NCI-H2196 (cell line): ENCODE measurements around the gene LYZL4.
A peak's percentile ranks its signal among the peaks of the same experiment; 100 is the strongest.

ENCODE experiments used
- DNase-seq: peaks from one replicate; lab custom pipeline; 2025; ENCODE audit not compliant: unreplicated experiment; lab: John Stamatoyannopoulos, UW

LYZL4 gene

DNA sequence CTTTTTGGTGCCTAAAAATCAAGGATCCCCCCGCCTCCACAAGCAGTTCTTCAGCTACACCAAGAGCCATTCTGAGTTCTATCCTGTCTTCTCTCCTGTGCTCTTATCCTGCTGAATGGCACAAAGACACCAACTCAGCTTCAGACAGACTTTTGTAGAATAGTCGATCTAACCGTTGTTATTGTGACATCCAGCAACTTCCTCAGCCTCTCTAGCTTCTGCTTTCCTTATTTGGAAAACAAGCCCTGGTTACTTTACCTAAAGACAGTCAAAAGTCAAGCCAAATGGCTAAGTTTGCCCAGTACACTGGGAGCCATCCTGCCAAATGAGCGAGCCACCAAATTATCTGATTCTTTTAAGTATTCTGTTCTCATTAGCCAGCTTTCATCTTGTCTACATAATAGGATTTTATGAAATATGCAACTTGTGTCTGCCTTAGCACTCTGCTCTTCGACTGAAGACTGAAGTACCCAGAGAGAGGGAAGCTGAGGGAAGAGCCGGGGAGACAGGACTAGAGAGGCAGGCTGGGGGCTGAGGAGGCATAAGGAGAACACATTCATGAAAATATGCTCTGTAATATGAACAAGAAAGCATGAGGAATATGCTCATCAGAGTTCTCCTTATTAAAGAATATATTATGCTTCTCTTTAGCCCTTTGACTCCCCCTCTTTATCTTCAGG, 35.1 kb downstream of the LYZL4 start:
- DNase-seq = no peak

DNA sequence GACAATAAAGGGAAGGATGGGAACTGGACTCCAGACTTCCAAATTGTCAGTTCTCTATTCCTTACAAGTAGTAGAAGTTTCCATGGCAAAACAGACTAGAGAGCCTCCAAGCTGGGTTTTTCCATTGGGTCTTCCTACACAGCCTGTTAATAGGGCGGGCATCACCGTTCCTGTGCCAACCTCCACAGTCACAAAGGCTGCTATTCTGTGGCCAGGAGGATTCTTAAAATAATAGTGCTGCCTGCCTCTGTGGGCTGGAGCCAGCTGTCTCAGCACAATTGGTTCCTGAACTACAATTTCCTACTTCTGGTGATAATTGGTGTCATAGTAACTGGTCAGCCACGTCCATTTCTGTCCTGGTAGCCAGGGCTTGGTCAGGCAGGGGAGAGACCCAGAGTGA, 38.6 kb downstream of the LYZL4 start:
- no peak for DNase-seq

DNA sequence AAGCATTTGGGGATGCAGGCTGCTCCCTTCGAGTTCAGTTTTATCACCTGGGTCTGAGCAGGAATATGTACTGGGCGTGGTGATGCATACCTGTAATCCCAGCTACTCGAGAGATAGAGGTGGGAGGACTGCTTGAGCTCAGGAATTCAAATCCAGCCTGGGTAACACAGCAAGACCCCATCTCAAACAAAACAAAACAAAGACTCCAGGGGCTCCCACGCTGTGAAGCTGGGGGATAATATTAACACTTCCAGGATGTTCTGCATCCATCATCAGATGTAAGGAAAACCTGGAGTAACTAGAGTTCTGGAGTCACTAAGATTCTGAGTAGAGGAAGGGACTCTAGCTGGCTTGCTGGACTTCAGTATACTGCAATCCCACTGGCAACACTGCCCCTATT, 40.6 kb downstream of the LYZL4 start:
- DNase-seq = no peak

DNA sequence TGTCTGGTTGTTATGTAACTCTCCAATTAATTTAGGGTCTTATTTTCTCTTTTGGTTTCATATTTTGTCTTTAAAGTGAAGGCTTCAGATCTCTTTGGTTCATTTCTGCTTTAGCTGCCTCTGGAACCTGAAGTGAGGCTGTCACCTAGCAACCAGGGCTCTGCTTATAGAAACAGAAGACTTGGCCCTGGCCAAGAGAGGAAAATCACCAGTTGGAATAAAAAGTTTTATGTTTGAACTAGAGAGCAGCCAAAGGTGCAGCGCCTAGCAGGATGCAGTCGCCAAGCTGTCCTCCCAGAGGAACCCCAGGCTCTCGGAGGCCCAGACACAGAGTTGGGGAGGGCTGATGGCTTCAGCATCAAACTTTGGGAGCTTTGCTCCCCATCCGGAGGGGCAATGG, 41.1 kb downstream of the LYZL4 start:
- peak; percentile 15 for DNase-seq

DNA sequence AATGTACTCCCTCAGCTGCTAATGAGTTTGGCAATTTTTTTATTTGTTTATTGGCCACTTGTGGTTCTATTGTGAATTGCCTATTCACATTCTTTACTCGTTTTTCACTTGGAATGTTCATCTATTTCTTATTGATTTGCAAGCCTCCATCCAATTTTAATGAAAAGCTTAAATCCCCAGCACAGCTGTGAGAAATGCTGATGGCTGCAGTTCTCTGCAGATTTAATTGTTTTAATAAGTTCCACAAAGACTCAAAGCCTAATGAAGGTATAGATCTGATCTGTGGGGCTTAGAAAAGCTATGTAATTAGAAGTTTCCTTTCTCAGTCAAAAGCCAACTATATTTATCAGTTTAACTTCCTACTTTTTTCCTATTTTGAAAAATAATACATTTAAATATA, 41.5 kb downstream of the LYZL4 start:
- DNase-seq = no peak

DNA sequence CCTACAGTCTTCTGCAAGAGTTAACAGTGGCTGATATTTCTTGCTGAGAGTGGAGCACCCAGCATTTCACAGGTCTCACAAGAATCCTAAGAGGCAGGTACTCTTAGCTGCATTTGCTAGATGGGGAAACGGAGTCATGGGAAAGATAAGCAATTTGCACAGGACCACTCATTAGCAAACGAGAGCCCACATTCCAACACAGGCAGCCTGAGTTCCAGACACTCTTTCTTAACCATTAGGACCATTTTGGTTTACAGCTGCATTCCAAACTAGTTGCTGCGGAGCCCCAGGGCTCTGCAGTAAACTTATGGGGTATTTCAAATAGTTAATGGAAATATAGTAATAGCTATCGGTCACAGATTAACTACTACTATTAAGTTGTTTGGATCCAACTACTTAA, 42.5 kb downstream of the LYZL4 start:
- DNase-seq = no peak

DNA sequence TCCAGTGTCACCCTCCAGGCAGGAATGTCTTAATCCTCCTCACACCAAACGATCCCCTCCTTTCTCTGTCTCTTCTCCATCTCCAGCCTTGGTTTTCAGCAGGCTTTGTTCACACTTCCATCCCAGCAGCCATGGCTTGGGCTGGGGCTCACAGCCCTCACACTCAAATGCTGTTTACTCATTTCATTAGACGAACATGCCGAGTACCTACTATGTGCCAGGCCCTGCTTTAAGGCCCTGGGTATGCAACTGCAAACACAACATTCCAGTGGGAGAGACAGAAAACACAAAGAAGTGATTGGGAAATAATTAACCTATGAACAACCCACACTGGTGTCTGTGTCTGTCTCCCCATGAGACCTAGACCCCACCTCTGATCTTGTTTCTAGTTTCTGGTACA, 43.9 kb downstream of the LYZL4 start:
- DNase-seq = no peak

DNA sequence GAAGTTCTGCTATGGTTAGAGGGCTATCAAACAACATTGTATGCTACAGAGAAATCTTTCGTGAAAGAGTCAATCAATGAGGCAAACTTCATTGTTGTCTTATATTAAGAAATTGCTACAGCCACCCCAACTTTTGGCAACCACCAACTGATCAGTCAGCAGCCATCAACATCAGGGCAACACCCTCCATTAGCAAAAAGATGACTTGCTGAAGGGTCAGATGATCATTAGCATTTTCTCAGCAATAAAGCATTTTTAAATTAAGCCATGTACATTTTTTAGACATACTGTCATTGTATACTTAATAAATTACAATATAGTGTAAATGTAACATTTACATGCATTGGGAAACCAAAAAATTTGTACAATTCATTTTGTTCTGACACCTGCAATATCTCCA, 53.1 kb downstream of the LYZL4 start:
- no peak for DNase-seq

DNA sequence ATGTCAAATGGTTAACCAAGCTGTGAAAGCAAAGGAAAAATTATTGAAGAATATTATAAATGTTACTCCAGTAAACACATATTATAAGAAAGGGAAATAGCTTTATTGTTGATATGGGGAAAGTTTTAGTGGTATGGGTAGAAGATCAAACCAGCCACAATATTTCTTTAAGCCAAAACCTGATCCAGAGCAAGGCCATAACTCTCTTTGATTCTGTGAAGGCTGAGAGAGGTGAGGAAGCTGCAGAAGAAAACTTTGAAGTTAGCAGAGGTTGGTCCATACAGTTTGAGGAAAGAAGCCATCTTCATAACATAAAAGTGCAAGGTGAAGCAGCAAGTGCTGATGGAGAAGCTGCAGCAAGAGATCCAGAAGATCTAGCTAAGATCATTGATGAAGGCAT, 54.8 kb downstream of the LYZL4 start:
- DNase-seq = no peak

DNA sequence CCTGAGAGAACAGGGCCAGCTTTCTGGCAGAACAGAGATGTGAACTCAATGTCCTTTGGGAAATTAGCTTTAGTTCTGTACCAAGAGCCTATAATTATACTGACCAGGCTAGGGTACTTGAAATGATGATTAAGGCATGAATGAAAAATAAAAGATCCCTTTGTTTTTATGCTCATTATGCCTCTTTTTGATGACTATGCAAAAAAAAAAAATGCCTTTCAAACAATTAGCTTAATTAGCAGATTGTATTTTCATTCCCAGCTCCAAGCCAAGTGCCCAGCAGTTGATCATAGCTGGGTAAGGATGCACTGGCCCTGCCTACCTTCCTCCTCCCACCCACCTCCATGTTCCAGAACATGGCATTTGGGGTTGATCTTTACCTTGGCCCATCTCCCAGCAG, 56.8 kb downstream of the LYZL4 start:
- DNase-seq = no peak

DNA sequence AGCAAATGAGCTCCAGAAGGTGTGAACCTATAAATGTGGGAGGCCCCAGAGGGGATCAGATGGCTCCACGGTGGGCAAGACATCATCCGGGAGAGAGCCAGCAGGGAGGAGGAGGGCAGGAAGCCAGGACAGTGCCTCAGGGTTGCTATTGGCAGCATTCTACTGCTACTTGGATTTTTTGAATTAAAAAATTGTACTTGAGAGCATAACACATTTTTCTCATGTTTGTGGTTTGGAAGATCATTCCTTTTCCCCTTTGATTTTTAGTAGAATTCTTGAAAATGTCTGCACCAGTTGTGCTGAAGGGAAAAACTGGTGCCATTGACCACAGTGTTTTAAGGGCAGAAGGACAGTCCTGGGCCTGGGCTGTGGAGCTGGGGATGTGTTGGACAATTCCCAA, 59.2 kb downstream of the LYZL4 start:
- DNase-seq = no peak

DNA sequence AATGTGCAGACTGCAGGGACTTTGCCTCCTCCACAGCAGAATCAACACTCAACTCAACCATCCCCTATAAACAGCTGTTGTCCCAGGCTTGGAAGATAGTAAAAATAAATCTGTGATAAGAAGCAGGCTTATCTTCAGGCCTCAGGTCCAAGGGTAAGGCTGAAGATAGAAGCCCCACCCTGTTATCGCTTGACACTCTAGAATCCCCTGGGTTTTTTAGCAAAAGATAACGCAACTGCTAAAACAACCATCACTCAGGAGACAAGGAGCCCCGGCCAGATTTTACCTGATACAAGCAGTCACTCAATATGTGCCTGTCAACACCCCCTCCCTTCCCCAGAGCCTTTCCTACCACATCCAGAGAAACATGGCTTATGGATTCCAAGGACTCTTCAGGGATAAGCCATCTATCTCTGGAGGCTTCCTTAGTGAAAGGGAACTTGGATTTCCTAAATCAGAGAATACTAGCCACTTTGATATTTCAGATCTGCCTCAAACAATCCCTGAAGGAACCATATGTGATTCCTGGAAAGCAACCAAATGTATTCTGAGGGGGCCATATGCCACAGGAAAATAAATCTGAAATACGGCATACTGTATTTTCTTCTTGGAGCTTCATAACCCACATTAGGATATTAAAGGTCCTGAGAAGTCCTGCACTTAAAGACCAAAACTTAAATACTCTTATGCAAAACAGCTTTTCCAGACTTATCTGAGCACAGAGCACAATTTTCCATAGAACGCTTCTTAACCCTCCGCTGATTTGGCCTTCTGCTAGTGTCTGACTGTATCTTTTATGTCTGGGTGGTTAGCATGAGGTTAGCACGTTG, 60.4 kb downstream of the LYZL4 start:
- DNase-seq = no peak

DNA sequence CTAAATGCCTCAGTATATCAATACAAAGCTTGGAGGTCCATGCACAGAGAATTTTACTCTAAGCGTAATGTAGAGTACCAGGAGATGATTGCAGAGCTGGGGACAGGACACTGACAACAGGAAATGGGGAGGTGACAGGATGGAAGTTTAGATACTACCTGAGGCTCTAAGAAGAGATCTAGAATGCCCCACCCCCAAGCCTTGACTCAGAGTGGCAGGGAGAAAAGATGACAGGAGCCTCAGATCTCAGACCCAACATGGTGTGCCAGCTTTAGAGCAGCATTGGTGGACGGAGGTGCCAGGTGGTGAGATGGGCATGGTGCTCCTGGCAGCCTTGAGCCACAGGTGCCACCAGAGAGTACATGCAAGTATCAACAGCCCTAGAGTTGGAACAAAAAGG, 62.5 kb downstream of the LYZL4 start:
- no peak for DNase-seq
